OCI-M2 (cell line): Measurements from ENCODE around the gene ARMS2.

Experiments used
- DNase-seq: peaks from one replicate; lab custom pipeline; 2025; ENCODE audit not compliant: unreplicated experiment; lab: John Stamatoyannopoulos, UW

The ARMS2 gene

DNA sequence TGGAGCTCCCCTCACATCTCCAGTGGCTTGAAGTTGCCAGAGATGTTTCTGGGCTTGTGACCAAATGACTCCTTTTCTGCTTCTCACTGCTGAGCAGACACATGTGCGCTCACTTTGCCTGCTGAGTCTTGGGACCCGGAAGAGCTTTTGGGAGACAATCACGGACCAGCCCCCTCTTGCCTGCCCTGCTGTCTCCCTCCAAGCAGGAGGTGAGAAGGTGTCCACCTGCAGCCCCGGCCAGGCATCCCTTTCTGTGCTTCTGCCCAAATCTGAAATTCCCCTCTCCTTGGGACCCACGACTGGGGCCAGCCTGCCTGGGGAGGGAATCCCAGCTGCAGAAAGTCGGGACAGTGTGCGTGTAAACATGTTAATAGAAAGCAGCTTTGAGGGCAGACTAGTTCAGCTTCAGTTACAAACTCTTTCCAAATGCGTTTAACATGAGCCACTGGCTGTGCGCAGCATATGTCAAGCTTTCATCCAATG is 38.6 kb downstream of the ARMS2 start:
- no peak for DNase-seq

DNA sequence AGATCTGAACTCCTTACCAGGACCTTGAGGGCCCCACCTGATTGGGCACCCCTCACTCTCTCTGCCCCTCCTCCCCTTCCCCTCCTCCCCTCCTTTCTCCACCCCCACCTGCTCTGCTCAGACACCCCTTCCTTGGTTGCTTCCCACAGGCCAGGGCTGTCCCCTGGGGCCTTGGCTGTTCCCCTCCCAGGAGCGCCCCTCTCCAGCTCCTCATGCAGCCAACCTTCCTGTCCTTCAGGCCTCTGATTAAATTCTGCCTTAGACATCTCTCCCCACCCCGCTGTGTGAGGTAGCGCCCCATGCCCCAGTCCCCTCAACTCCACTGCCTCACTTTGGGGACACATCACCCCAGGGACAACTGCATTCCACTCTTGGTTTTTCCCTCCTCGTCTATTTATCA is 39.3 kb downstream of the ARMS2 start:
- DNase-seq: no peak

GRCh38 chr10:122494173-122494820 is 39.8 kb downstream of the ARMS2 start:
- DNase-seq: no peak

- no peak for DNase-seq
These were observed 40.4 kb downstream of the ARMS2 start for GRCh38 chr10:122494833-122495232.

- no peak for DNase-seq
These were observed 41.2 kb downstream of the ARMS2 start for GRCh38 chr10:122495406-122496340.

GRCh38 chr10:122497241-122497640 is 42.8 kb downstream of the ARMS2 start:
- DNase-seq: no peak

DNA sequence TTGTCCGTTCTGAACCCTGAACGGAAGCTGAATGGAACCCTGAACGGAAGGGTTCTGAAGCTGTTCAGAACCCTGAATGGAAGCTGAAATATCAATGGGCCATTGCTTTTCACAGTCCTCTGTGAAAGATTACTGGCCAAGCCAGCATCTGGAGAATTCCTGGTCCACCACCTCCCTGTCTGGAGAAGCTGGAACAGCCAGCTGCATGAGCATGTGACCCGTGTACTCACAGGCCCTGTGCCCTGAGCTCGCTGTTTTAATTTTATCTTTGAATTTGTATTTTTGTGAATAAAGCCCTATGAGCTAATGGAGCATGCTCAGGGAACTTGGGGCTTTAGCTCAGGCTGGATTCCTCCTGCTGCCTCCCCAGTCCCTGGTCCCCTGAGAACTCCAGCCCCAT is 44.1 kb downstream of the ARMS2 start:
- no peak for DNase-seq

DNA sequence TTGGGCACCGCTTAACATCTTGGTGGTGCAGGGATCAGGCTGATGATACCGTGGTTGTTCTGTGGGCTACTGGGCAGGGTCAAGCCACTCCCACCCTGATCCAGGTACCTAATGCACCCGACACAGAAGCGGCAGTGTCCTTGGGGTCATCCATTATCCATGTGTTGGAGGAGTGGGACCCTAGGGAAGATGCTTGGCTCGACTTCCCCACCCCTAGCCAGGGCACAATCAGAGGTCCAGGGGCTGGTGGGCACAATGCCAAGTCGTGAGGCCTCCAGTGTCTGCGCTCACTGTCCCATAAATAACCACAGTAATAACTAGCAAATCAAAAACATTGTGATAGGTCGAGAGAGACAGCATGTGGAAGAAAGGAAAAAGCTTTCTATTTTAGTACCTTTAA is 44.6 kb downstream of the ARMS2 start:
- no peak for DNase-seq

- DNase-seq: no peak
These were observed 45.1 kb downstream of the ARMS2 start for GRCh38 chr10:122499491-122499941.

DNA sequence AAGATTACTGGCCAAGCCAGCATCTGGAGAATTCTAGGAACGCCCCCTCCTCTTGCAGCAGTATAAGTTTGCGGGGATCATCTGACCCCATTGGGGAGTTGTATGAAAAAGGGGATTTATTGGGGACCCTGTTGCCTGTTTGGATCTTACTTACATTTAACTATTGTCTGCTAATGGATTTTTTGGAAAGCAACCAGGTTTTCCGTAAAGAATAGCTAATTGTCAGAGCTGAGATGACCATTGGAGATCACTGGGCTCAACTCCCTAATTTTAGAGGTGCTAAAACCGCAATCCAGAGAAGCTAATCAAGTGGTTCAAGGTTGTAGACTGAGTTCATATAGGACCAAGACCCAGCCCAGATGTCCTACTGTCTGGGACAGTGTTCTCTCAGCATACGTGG is 45.7 kb downstream of the ARMS2 start:
- DNase-seq: no peak

DNA sequence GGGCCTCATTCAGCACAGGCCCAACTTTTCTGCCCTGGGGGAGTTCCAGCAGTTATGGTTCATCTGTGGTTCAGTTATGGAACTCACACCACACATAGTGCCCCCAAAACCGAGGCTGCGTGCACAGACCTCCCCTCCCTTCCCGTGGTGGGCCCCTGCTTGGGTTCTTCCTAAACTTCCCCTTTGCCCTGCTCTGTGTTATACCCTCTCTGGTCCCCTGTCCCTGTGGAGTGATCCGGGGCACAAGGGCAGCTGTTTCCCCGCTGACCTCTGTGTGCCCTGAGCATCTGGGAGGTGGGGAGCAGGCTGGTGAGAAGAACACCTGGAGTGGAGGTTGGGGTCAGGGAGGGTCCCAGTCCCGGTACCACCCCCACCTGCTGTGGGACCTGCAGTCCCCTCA is 46.3 kb downstream of the ARMS2 start:
- DNase-seq: no peak

DNA sequence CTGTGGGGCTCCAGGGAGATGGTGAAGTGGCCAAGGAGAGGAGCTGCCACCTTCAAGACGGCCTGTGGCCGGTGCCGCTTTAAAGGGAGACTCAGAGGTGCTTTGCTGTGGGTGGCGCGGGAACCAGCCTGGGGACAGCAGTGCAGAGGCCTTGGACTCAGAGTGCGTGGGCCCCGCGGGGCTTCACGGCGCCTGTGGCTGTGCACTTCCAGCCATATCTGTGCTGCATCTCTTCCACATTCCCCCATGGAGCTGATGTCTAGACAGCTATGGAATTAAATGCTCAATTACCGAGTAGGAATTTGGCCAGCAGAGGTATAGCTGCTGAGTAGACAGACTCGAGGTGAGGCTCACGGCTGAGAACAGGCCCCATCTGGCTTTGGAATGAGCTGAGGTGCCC is 48.6 kb downstream of the ARMS2 start:
- no peak for DNase-seq

GRCh38 chr10:122503886-122504609 is 49.6 kb downstream of the ARMS2 start:
- DNase-seq: no peak

DNA sequence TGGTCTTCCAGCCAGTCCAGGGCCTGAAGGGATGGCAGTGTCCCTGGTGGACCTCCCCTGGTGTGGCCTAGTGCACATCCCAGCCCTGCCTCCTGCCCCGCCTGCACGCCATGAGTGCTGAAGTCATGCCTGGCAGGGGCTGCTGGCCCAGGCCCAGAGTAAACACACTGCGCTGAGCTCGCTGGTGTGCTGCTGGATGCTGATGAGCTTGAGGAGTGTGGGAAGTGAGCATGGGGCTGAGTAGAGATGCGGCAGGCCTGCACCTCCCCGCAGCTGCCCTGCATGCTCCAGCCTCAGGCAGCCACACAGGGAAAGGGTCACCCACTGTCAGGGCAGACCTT is 50.1 kb downstream of the ARMS2 start:
- DNase-seq: no peak

GRCh38 chr10:122505011-122505410 is 50.6 kb downstream of the ARMS2 start:
- DNase-seq: no peak

DNA sequence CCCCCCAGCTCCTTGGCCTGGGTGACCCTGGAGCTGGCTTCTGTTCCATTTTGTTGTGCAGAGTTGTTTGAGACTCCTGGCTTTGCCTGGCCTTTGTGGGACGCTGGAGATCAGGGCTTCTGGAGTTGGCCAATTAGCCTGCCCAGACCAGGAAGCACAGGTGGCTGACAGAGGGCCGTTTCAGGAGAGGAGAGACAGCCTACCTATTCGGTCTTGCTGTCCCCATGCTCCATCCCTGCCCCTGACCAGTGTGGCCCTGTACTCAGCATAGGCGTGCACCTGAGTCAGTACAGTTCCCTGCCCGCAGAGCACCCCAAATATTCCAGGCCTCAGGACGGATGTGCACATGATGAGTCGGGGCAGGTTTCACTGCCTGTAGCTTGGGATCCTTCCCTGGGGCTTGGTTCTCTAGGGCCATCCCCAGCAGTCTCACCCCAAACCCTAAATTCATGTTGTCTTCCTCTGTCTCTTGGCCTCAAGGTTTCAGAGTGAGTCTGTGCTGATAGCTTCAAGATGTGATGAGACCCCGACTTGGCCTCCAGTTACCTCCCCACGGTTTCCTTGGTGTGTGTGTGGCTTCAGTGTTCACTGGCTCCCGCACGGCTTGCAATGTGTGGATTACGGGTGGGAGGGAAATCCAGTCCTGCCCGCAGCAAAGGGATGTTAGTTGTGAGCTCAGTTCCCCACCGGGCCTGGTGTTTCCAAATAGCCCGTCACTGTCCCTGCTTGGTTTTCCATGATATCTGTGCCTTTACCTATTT is 51.6 kb downstream of the ARMS2 start:
- DNase-seq: no peak
